ENCODE measurements around the gene ASGR1.

- TF ChIP-seq, protein P1, sequence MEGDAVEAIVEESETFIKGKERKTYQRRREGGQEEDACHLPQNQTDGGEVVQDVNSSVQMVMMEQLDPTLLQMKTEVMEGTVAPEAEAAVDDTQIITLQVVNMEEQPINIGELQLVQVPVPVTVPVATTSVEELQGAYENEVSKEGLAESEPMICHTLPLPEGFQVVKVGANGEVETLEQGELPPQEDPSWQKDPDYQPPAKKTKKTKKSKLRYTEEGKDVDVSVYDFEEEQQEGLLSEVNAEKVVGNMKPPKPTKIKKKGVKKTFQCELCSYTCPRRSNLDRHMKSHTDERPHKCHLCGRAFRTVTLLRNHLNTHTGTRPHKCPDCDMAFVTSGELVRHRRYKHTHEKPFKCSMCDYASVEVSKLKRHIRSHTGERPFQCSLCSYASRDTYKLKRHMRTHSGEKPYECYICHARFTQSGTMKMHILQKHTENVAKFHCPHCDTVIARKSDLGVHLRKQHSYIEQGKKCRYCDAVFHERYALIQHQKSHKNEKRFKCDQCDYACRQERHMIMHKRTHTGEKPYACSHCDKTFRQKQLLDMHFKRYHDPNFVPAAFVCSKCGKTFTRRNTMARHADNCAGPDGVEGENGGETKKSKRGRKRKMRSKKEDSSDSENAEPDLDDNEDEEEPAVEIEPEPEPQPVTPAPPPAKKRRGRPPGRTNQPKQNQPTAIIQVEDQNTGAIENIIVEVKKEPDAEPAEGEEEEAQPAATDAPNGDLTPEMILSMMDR (conservative IDR thresholded peaks at IDR 0.05; ENCODE audit: low read depth, low read length) = no peak
- no peak for TF ChIP-seq EZH2 (IDR thresholded peaks at IDR 0.05; ENCODE audit: borderline replicate concordance, low read depth, low read length, poor library complexity, severe bottlenecking)
These were observed 33.1 kb downstream of the ASGR1 start for GRCh38 chr17:7146115-7146514.

Measured in A673 (cell line).